WTC11 (cell line): Measurements from ENCODE around the gene TMEM161B.

Experiments used
- FOXK1 ChIP-seq: sonication (generic); formaldehyde crosslinking; IDR thresholded peaks from 2 replicates; pipeline ENCODE4 v1.8.0; 2022; ENCODE audit warnings: mild to moderate bottlenecking, moderate library complexity, missing genetic modification reagents
- IRF2 ChIP-seq: sonication (generic); formaldehyde crosslinking; IDR thresholded peaks from 2 replicates; pipeline ENCODE4 v1.8.0; 2022; ENCODE audit warnings: low read depth, missing genetic modification reagents, borderline replicate concordance
- JUN ChIP-seq: sonication (generic); formaldehyde crosslinking; IDR thresholded peaks from 2 replicates; pipeline ENCODE4 v1.8.0; 2023; ENCODE audit warnings: mild to moderate bottlenecking, missing genetic modification reagents
- NR1H2 ChIP-seq: sonication (generic); formaldehyde crosslinking; IDR thresholded peaks from 2 replicates; pipeline ENCODE4 v1.9.0; 2021; ENCODE audit warnings: mild to moderate bottlenecking, moderate library complexity, missing genetic modification reagents
- SP1 ChIP-seq: sonication (generic); formaldehyde crosslinking; conservative IDR thresholded peaks from 2 replicates; pipeline ENCODE4 v1.8.1; 2022; ENCODE audit warnings: missing genetic modification reagents
- USF2 ChIP-seq: sonication (generic); formaldehyde crosslinking; IDR thresholded peaks from 2 replicates; pipeline ENCODE4 v1.8.1; 2023; ENCODE audit warnings: mild to moderate bottlenecking, missing genetic modification reagents, moderate library complexity
- TF ChIP-seq, protein P1 (sequence below): fragments of 200-600 bp; IDR thresholded peaks from 2 replicates; pipeline ENCODE4 v1.8.0; 2022; ENCODE audit warnings: antibody characterized with exemption

- TF ChIP-seq, protein P1, sequence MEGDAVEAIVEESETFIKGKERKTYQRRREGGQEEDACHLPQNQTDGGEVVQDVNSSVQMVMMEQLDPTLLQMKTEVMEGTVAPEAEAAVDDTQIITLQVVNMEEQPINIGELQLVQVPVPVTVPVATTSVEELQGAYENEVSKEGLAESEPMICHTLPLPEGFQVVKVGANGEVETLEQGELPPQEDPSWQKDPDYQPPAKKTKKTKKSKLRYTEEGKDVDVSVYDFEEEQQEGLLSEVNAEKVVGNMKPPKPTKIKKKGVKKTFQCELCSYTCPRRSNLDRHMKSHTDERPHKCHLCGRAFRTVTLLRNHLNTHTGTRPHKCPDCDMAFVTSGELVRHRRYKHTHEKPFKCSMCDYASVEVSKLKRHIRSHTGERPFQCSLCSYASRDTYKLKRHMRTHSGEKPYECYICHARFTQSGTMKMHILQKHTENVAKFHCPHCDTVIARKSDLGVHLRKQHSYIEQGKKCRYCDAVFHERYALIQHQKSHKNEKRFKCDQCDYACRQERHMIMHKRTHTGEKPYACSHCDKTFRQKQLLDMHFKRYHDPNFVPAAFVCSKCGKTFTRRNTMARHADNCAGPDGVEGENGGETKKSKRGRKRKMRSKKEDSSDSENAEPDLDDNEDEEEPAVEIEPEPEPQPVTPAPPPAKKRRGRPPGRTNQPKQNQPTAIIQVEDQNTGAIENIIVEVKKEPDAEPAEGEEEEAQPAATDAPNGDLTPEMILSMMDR: no peak
- TF ChIP-seq JUN (CRISPR knock-in tag): no peak
- no peak for TF ChIP-seq IRF2
- no peak for TF ChIP-seq FOXK1 (CRISPR knock-in tag)
- no peak for TF ChIP-seq USF2 (CRISPR knock-in tag)
- no peak for TF ChIP-seq SP1 (CRISPR knock-in tag)
- TF ChIP-seq NR1H2: no peak
Measured at GRCh38 chr5:88183255-88183654, 85.4 kb downstream of the TMEM161B start.
